Keratinocyte (primary cell): ENCODE results near the gene PHF12. TPM values are rescaled to one million over a fixed set of nuclear protein-coding genes. Genes with fewer than 3 reads are reported as not detected.

Source experiments
- DNase-seq: peaks from one replicate; pipeline ENCODE4 v3.0.0-alpha.2; 2011; ENCODE audit warnings: low read depth, missing footprints, low spot score
- FAIRE-seq: peaks from 2 replicates; lab custom pipeline; 2011; peaks lifted over from hg19 to GRCh38; lab: Jason Lieb, UNC
- H2AFZ ChIP-seq: 2 replicates; pipeline ENCODE4 v1.6.0; 2012; ENCODE audit warnings: low read length, control low read depth, inconsistent platforms; ENCODE audit not compliant: control insufficient read depth
- H3K27ac ChIP-seq: 2 replicates; pipeline ENCODE4 v1.5.1; 2011; ENCODE audit warnings: low read length; ENCODE audit not compliant: control insufficient read depth, insufficient read depth
- H3K27me3 ChIP-seq: 3 replicates; pipeline ENCODE4 v1.6.0; 2011; ENCODE audit warnings: low read length; ENCODE audit not compliant: control insufficient read depth, insufficient read depth; ENCODE audit errors: extremely low read depth
- H3K36me3 ChIP-seq, 2 experiments: 2 replicates in 1 of 2; 3 replicates in 1 of 2; pipeline ENCODE4 v1.5.1; 2011; ENCODE audit warnings: low read length in 2 of 2, mild to moderate bottlenecking in 1 of 2; ENCODE audit not compliant: control insufficient read depth in 2 of 2, insufficient read depth in 2 of 2; ENCODE audit errors: extremely low read depth in 1 of 2
- H3K4me1 ChIP-seq: 3 replicates; pipeline ENCODE4 v1.5.1; 2011; ENCODE audit warnings: low read length; ENCODE audit not compliant: control insufficient read depth, insufficient read depth; ENCODE audit errors: extremely low read depth
- H3K4me2 ChIP-seq: 3 replicates; pipeline ENCODE4 v1.6.0; 2011; ENCODE audit warnings: low read depth, low read length; ENCODE audit not compliant: control insufficient read depth, insufficient read depth; ENCODE audit errors: extremely low read depth
- H3K4me3 ChIP-seq, 3 experiments: fragments of 200-600 bp in 1 of 3; sonication (generic) in 1 of 3; 2 replicates in 2 of 3; 3 replicates in 1 of 3; pipeline ENCODE4 v1.5.1; 2011 to 2016; ENCODE audit warnings: low read length in 3 of 3, mild to moderate bottlenecking in 3 of 3, control low read depth in 2 of 3, inconsistent platforms in 1 of 3, low read depth in 1 of 3, mixed read lengths in 1 of 3, mixed run types in 1 of 3, moderate library complexity in 1 of 3; ENCODE audit not compliant: control insufficient read depth in 2 of 3, insufficient read depth in 2 of 3; ENCODE audit errors: extremely low read depth in 1 of 3
- H3K79me2 ChIP-seq: 2 replicates; pipeline ENCODE4 v1.6.0; 2012; ENCODE audit warnings: low read length; ENCODE audit not compliant: control insufficient read depth, insufficient read depth
- H3K9ac ChIP-seq: 3 replicates; pipeline ENCODE4 v1.6.0; 2011; ENCODE audit warnings: low read length; ENCODE audit not compliant: control insufficient read depth, insufficient read depth; ENCODE audit errors: extremely low read depth
- H3K9me1 ChIP-seq: 3 replicates; pipeline ENCODE4 v1.6.0; 2011; ENCODE audit warnings: low read length; ENCODE audit not compliant: control insufficient read depth, insufficient read depth; ENCODE audit errors: extremely low read depth
- H3K9me3 ChIP-seq: 2 replicates; pipeline ENCODE4 v1.5.1; 2012; ENCODE audit warnings: low read depth, low read length; ENCODE audit not compliant: control insufficient read depth
- H4K20me1 ChIP-seq: 3 replicates; pipeline ENCODE4 v1.6.0; 2011; ENCODE audit warnings: low read length; ENCODE audit not compliant: control insufficient read depth, insufficient read depth; ENCODE audit errors: extremely low read depth
- CTCF ChIP-seq, 3 experiments: IDR thresholded peaks in 1 of 3; conservative IDR thresholded peaks in 1 of 3; optimal IDR thresholded peaks in 1 of 3; 2 replicates in 2 of 3; 3 replicates in 1 of 3; pipeline versions ENCODE3 to v1.5.1; 2011; ENCODE audit warnings: low read length in 3 of 3, mild to moderate bottlenecking in 3 of 3, moderate library complexity in 2 of 3, control low read depth in 1 of 3, inconsistent platforms in 1 of 3; ENCODE audit not compliant: insufficient read depth in 2 of 3; ENCODE audit errors: extremely low read depth in 1 of 3
- EZH2 ChIP-seq: IDR thresholded peaks from one replicate; pipeline ENCODE4 v1.6.1; 2012; ENCODE audit warnings: inconsistent platforms, mild to moderate bottlenecking, low read length, moderate library complexity
- dilution Hi-C: fragments of 300-500 bp; cut with MboI; formaldehyde crosslinking; loops from one replicate; pipeline ENCODE4 v1.7.0; 2020; ENCODE audit warnings: low sequenced_read_pairs; ENCODE audit not compliant: extremely low pct_ligation_motif_present
- polyA plus RNA-seq, 5 experiments: library from polyadenylated mRNA; depleted of rRNA in 3 of 5; stranded (reverse) in 3 of 5; stranded (forward) in 1 of 5; unstranded in 1 of 5; fragments of >200 nt; gene quantifications; 1 replicate in 1 of 5; 2 replicates in 3 of 5; 3 replicates in 1 of 5; pipeline versions ENCODE4 v1.2.1 to v1.2.3, GENCODE V29; 2011 to 2012; ENCODE audit warnings: missing spikeins in 2 of 5, low read depth in 1 of 5, low replicate concordance in 1 of 5

PHF12 gene
- polyA plus RNA-seq, 1 donor (not counting 4 experiments of a cell fraction or from before 2014, with no cell fraction given): 9.6 TPM

- H3K4me2 ChIP-seq: no peak overlapping the region
- peaks cover 4% of the 10 kb centered on the region for H3K4me1 ChIP-seq
- no peak for TF ChIP-seq EZH2
- TF ChIP-seq CTCF (optimal IDR thresholded peaks at IDR 0.05 in 1 of 3, IDR thresholded peaks at IDR 0.05 in 1 of 3, conservative IDR thresholded peaks at IDR 0.05 in 1 of 3; ENCODE audit: extremely low read depth in 1 of 3, insufficient read depth in 2 of 3, low read length in 3 of 3): no peak
- DNase-seq (no peak), FAIRE-seq (no peak)
- H3K36me3 ChIP-seq: peaks cover 14 to 15% of the 10 kb centered on the region in 2 experiments
- dilution Hi-C loops: no loop called here
- H3K4me3 ChIP-seq: no peak overlapping the region
- H3K27me3 ChIP-seq: no peaks in the 10 kb centered on the region
- H3K27ac ChIP-seq: no peak overlapping the region
- H3K79me2 ChIP-seq: peaks cover 4% of the 10 kb centered on the region
- no peak overlapping the region for H3K9ac ChIP-seq
- no peaks in the 10 kb centered on the region for H3K9me3 ChIP-seq
- H3K9me1 ChIP-seq: no peaks in the 10 kb centered on the region
- H4K20me1 ChIP-seq: no peaks in the 10 kb centered on the region
- no peak overlapping the region for H2AFZ ChIP-seq
Observed at GRCh38 chr17:28887871-28888471, 63.3 kb downstream of the PHF12 start.

- H3K9ac ChIP-seq: no peak overlapping the region
- H3K27ac ChIP-seq: no peak overlapping the region
- H3K9me1 ChIP-seq: no peaks in the 10 kb centered on the region
- dilution Hi-C loops: no loop called here
- DNase-seq (no peak), FAIRE-seq (no peak)
- H3K4me2 ChIP-seq: no peak overlapping the region
- no peak overlapping the region for H2AFZ ChIP-seq
- H3K9me3 ChIP-seq: no peaks in the 10 kb centered on the region
- H3K27me3 ChIP-seq: no peaks in the 10 kb centered on the region
- H4K20me1 ChIP-seq: no peaks in the 10 kb centered on the region
- peaks cover 2% of the 10 kb centered on the region for H3K4me1 ChIP-seq
- H3K79me2 ChIP-seq: no peaks in the 10 kb centered on the region
- no peak for TF ChIP-seq EZH2
- TF ChIP-seq CTCF (optimal IDR thresholded peaks at IDR 0.05 in 1 of 3, IDR thresholded peaks at IDR 0.05 in 1 of 3, conservative IDR thresholded peaks at IDR 0.05 in 1 of 3; ENCODE audit: extremely low read depth in 1 of 3, insufficient read depth in 2 of 3, low read length in 3 of 3): no peak
- no peak overlapping the region for H3K4me3 ChIP-seq
- H3K36me3 ChIP-seq: peaks cover 27% of the 10 kb centered on the region in 2 experiments
Observed at GRCh38 chr17:28885951-28886350, 65.4 kb downstream of the PHF12 start.
